ENCODE measurements around the gene CDH22. TPM values are rescaled to one million over a fixed set of nuclear protein-coding genes. Genes with fewer than 3 reads are reported as not detected.

The CDH22 gene
- total and polyA plus RNA-seq, 2 donors, result 0.04 to 0.21 TPM

GRCh38 chr20:46322641-46323040 lies 14.3 kb upstream of the CDH22 start:
- DNase-seq (ENCODE audit: extremely low spot score), result no peak
- H3K4me1 ChIP-seq (ENCODE audit: insufficient read depth), result no peaks in the 10 kb centered on the region
- no peak overlapping the region for H3K27ac ChIP-seq (ENCODE audit: low read depth)
- no peaks in the 10 kb centered on the region for H3K36me3 ChIP-seq (ENCODE audit: insufficient read depth)
- no peak overlapping the region for H3K4me3 ChIP-seq (ENCODE audit: low read depth, low read length)
- 58% methylated on average over 8 of the region's 8 CpGs for WGBS

GRCh38 chr20:46317685-46318177 lies 9.4 kb upstream of the CDH22 start:
- no peak overlapping the region for H3K27ac ChIP-seq (ENCODE audit: low read depth)
- no peak overlapping the region for H3K4me3 ChIP-seq (ENCODE audit: low read depth, low read length)
- no peaks in the 10 kb centered on the region for H3K4me1 ChIP-seq (ENCODE audit: insufficient read depth)
- 53% methylated on average over 7 of the region's 7 CpGs for WGBS
- H3K36me3 ChIP-seq (ENCODE audit: insufficient read depth), result no peaks in the 10 kb centered on the region
- DNase-seq (ENCODE audit: extremely low spot score), result no peak

GRCh38 chr20:46316984-46317684 lies 8.8 kb upstream of the CDH22 start:
- 40% methylated on average over 24 of the region's 24 CpGs for WGBS
- no peak overlapping the region for H3K27ac ChIP-seq (ENCODE audit: low read depth)
- H3K36me3 ChIP-seq (ENCODE audit: insufficient read depth), result no peaks in the 10 kb centered on the region
- H3K4me1 ChIP-seq (ENCODE audit: insufficient read depth), result no peaks in the 10 kb centered on the region
- no peak overlapping the region for H3K4me3 ChIP-seq (ENCODE audit: low read depth, low read length)
- DNase-seq (ENCODE audit: extremely low spot score), result no peak

- no peak for DNase-seq (ENCODE audit: extremely low spot score)
- WGBS, result 48% methylated on average over 6 of the region's 6 CpGs
- no peak overlapping the region for H3K4me3 ChIP-seq (ENCODE audit: low read depth, low read length)
- H3K27ac ChIP-seq (ENCODE audit: low read depth), result no peak overlapping the region
- no peaks in the 10 kb centered on the region for H3K4me1 ChIP-seq (ENCODE audit: insufficient read depth)
- H3K36me3 ChIP-seq (ENCODE audit: insufficient read depth), result no peaks in the 10 kb centered on the region
These were observed 7.0 kb upstream of the CDH22 start for GRCh38 chr20:46315311-46315710.

GRCh38 chr20:46312945-46313861 lies 4.9 kb upstream of the CDH22 start:
- Histone ChIP-seq H3K4me1 (ENCODE audit: insufficient read depth) (no peaks in the 10 kb centered on the region), H3K27ac (ENCODE audit: low read depth) (no peak overlapping the region), H3K36me3 (ENCODE audit: insufficient read depth) (no peaks in the 10 kb centered on the region), H3K4me3 (ENCODE audit: low read depth, low read length) (no peak overlapping the region)
- no peak for DNase-seq (ENCODE audit: extremely low spot score)
- WGBS, result 45% methylated on average over 16 of the region's 16 CpGs

GRCh38 chr20:46312075-46312944 lies 4.0 kb upstream of the CDH22 start:
- peaks cover under 1% of the 10 kb centered on the region for H3K4me1 ChIP-seq (ENCODE audit: insufficient read depth)
- WGBS, result 1% methylated on average over 47 of the region's 47 CpGs
- no peaks in the 10 kb centered on the region for H3K36me3 ChIP-seq (ENCODE audit: insufficient read depth)
- DNase-seq (ENCODE audit: extremely low spot score), result no peak
- H3K27ac ChIP-seq (ENCODE audit: low read depth), result no peak overlapping the region
- no peak overlapping the region for H3K4me3 ChIP-seq (ENCODE audit: low read depth, low read length)

GRCh38 chr20:46311719-46312074 lies 3.4 kb upstream of the CDH22 start:
- DNase-seq (ENCODE audit: extremely low spot score), result no peak
- peaks cover 1% of the 10 kb centered on the region for H3K4me1 ChIP-seq (ENCODE audit: insufficient read depth)
- no peaks in the 10 kb centered on the region for H3K36me3 ChIP-seq (ENCODE audit: insufficient read depth)
- H3K4me3 ChIP-seq (ENCODE audit: low read depth, low read length), result no peak overlapping the region
- no peak overlapping the region for H3K27ac ChIP-seq (ENCODE audit: low read depth)
- 6% methylated on average over 5 of the region's 5 CpGs for WGBS

GRCh38 chr20:46311039-46311650 lies 2.8 kb upstream of the CDH22 start:
- DNase-seq (ENCODE audit: extremely low spot score), result no peak
- Histone ChIP-seq H3K27ac (ENCODE audit: low read depth) (no peak overlapping the region), H3K4me3 (ENCODE audit: low read depth, low read length) (no peak overlapping the region), H3K4me1 (ENCODE audit: insufficient read depth) (peaks cover 1% of the 10 kb centered on the region), H3K36me3 (ENCODE audit: insufficient read depth) (no peaks in the 10 kb centered on the region)
- WGBS, result 22% methylated on average over 5 of the region's 5 CpGs

GRCh38 chr20:46309945-46310344 lies 1.6 kb upstream of the CDH22 start:
- Histone ChIP-seq H3K4me3 (ENCODE audit: low read depth, low read length) (no peak overlapping the region), H3K27ac (ENCODE audit: low read depth) (no peak overlapping the region), H3K36me3 (ENCODE audit: insufficient read depth) (no peaks in the 10 kb centered on the region), H3K4me1 (ENCODE audit: insufficient read depth) (peaks cover 1% of the 10 kb centered on the region)
- WGBS, result 49% methylated on average over 2 of the region's 2 CpGs
- DNase-seq (ENCODE audit: extremely low spot score), result no peak

GRCh38 chr20:46307999-46308257 lies 370 bp downstream of the CDH22 start:
- H3K27ac ChIP-seq (ENCODE audit: low read depth), result no peak overlapping the region
- under 1% methylated on average over 34 of the region's 35 CpGs for WGBS
- peak overlapping the region; percentile 41 for H3K4me3 ChIP-seq (ENCODE audit: low read depth, low read length)
- peaks cover 1% of the 10 kb centered on the region for H3K4me1 ChIP-seq (ENCODE audit: insufficient read depth)
- H3K36me3 ChIP-seq (ENCODE audit: insufficient read depth), result no peaks in the 10 kb centered on the region
- no peak for DNase-seq (ENCODE audit: extremely low spot score)

GRCh38 chr20:46307139-46307998 lies 929 bp downstream of the CDH22 start:
- Histone ChIP-seq H3K4me1 (ENCODE audit: insufficient read depth) (peaks cover 1% of the 10 kb centered on the region), H3K4me3 (ENCODE audit: low read depth, low read length) (peak overlapping the region; percentile 41), H3K27ac (ENCODE audit: low read depth) (no peak overlapping the region), H3K36me3 (ENCODE audit: insufficient read depth) (no peaks in the 10 kb centered on the region)
- no peak for DNase-seq (ENCODE audit: extremely low spot score)
- WGBS, result 1% methylated on average over 90 of the region's 90 CpGs

GRCh38 chr20:46306743-46307138 lies 1.6 kb downstream of the CDH22 start:
- Histone ChIP-seq H3K27ac (ENCODE audit: low read depth) (no peak overlapping the region), H3K4me3 (ENCODE audit: low read depth, low read length) (no peak overlapping the region), H3K4me1 (ENCODE audit: insufficient read depth) (peaks cover 1% of the 10 kb centered on the region), H3K36me3 (ENCODE audit: insufficient read depth) (no peaks in the 10 kb centered on the region)
- no peak for DNase-seq (ENCODE audit: extremely low spot score)
- WGBS, result 25% methylated on average over 10 of the region's 10 CpGs
